ENCODE data around the gene GTPBP1.

The GTPBP1 gene

DNA sequence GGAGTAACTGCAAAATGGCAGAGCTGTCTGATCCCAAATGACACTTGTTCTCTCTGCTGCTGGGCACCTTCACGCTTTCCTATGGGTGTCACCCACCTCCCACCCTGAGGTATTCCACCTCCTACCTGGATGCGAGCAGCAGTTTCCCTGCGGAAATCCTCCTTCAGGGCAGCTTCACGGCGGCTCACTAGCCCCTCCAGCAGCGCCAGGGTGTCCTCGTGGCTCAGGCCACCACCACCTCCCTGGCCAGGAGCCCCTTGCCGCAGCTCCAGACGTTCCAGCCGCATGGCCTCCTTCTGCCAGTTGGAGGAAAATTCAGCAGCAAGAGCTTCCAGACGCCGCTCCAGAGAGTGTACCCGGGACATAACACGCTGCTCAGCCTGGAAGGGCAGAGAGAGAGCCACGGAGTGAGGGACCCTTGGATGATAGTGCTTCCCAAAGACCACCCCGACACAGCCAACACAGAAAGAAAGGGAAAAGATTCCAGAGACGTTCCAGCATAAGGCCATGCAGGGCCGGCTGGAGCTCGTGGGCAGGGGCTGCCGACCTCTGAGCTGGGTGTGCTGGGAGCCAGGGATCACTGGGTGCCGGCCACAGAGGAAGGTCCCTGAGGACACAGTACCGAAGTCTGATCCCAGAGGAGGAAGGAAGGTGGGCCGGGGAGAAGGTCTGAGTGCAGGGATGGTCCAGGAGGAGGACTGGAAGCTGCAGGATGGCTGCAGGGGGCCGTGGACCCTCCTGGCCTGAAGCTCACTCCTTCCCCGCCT lies 36.6 kb downstream of the GTPBP1 start:
- Histone ChIP-seq H3K27me3 (replicated peaks in 2 of 5; ENCODE audit: control insufficient read depth in 4 of 5, insufficient read depth in 5 of 5, low read length in 4 of 5) (no peaks in the 10 kb centered on the region), H3K27ac (ENCODE audit: insufficient read depth in 1 of 2, low read depth in 1 of 2, low read length in 2 of 2, poor library complexity in 1 of 2, severe bottlenecking in 2 of 2) (no peak overlapping the region), H3K4me3 (ENCODE audit: control insufficient read depth in 1 of 7, extremely low read depth in 1 of 7, insufficient read depth in 4 of 7, low read depth in 2 of 7, low read length in 6 of 7) (no peak overlapping the region), H3K4me1 (ENCODE audit: control extremely low read depth in 1 of 4, control insufficient read depth in 4 of 4, insufficient read depth in 4 of 4, low read length in 3 of 4) (peaks cover 0 to 10% (median 0%) of the 10 kb centered on the region in 4 experiments), H3K36me3 (ENCODE audit: control insufficient read depth in 4 of 4, insufficient read depth in 4 of 4, low read length in 3 of 4) (peaks cover 3 to 99% (median 82%) of the 10 kb centered on the region in 4 experiments), H3K9me3 (ENCODE audit: control extremely low read depth in 1 of 5, control insufficient read depth in 4 of 5, insufficient read depth in 2 of 5, low read depth in 1 of 5, low read length in 4 of 5) (no peaks in the 10 kb centered on the region)
- WGBS (ENCODE audit: insufficient coverage): 99% methylated on average over 23 of the region's 25 CpGs
- POLR2A ChIA-PET: interaction anchor here (1.3 kb wide), 1 partner anchor 9 kb away, joined by 5 read pairs; no protein-coding TSS in a partner anchor
- CTCF ChIA-PET: interaction anchor here (0.8 to 3.3 kb wide), 8 partner anchors 9 to 26 kb away, joined by 3 to 13 read pairs (median 4); no protein-coding TSS in a partner anchor
- DNase-seq: no peak

DNA sequence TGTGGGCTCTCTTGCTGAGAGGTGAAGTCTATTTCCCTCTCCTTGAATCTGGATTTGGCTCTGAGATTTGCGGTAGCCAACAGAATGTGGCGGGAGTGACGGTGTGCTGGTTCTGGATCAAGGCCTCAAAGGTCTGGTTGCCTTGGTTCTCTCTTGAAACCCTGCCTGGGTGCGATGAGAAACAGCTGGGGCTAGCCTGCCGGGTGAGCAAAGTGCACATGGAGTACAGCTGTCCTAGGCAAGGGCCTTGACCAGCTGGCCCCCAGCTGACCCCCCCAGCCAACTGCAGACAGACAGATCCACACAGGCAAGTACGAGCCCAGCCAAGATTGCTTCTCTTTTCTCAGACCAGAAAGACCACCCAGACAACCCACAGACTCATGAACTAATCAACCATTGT lies 39.2 kb downstream of the GTPBP1 start:
- DNase-seq: no peak
- H3K27ac ChIP-seq (ENCODE audit: insufficient read depth in 1 of 2, low read depth in 1 of 2, low read length in 2 of 2, poor library complexity in 1 of 2, severe bottlenecking in 2 of 2): no peak overlapping the region

DNA sequence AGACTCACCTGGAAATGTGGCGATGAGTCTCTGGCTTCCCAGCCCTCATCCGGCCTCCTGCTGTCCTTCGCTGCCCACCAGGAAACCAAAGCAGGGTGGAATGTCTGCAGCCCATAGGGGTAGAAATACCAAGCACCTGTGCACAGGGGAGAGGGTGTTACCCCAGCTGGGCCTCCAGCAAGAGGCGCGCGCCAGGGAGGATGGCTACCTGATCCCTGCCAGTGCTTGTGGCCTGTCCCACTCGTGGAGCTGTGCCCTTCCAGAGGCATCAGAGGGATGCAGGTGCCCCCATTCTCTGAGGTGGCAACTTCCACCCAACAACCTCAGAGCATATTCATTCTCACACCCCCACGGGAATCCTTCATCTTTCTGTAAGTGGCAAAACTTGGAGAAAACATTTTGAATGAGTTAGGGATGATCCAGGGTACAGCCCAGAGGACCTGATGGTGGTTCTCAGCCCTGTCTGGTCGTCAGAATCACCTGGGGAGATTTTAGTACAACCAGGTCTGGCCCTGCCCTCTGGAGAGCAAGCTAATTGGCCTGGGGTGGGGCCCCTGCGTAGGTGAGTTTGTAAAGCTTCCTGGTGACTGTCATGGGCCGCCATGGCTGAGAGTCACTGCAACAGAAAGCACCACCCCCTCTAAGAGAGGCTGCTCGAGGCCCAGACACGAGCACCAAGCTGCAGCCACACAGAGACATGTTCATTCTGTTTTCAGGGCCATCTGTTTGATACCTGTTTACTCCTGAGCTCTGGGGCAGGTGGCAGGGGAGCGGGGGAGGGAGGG lies 40.1 kb downstream of the GTPBP1 start:
- H3K4me1 ChIP-seq (ENCODE audit: control extremely low read depth in 1 of 4, control insufficient read depth in 4 of 4, insufficient read depth in 4 of 4, low read length in 3 of 4): peaks cover 0 to 11% (median 10%) of the 10 kb centered on the region in 4 experiments
- DNase-seq: no peak
- ChIA-PET CTCF (interaction anchor here (0.6 to 4.4 kb wide), 5 partner anchors 12 to 26 kb away, joined by 3 to 42 read pairs (median 3); no protein-coding TSS in a partner anchor), POLR2A (no interaction called here)
- no peaks in the 10 kb centered on the region for H3K9me3 ChIP-seq (ENCODE audit: control extremely low read depth in 1 of 5, control insufficient read depth in 4 of 5, insufficient read depth in 2 of 5, low read depth in 1 of 5, low read length in 4 of 5)
- no peak overlapping the region for H3K4me3 ChIP-seq (ENCODE audit: control insufficient read depth in 1 of 7, extremely low read depth in 1 of 7, insufficient read depth in 4 of 7, low read depth in 2 of 7, low read length in 6 of 7)
- peaks cover 3 to 98% (median 76%) of the 10 kb centered on the region in 4 experiments for H3K36me3 ChIP-seq (ENCODE audit: control insufficient read depth in 4 of 4, insufficient read depth in 4 of 4, low read length in 3 of 4)
- no peak overlapping the region for H3K27ac ChIP-seq (ENCODE audit: insufficient read depth in 1 of 2, low read depth in 1 of 2, low read length in 2 of 2, poor library complexity in 1 of 2, severe bottlenecking in 2 of 2)
- no peaks in the 10 kb centered on the region for H3K27me3 ChIP-seq (replicated peaks in 2 of 5; ENCODE audit: control insufficient read depth in 4 of 5, insufficient read depth in 5 of 5, low read length in 4 of 5)
- WGBS (ENCODE audit: insufficient coverage): 94% methylated on average over 9 of the region's 14 CpGs

More for the DNA sequence above, 39.2 kb downstream of the GTPBP1 start:
- ChIA-PET CTCF (interaction anchor here (0.9 to 4.3 kb wide), 2 partner anchors 20 to 23 kb away, joined by 3 to 28 read pairs; no protein-coding TSS in a partner anchor), POLR2A (no interaction called here)
- peaks cover 0 to 3% (median under 1%) of the 10 kb centered on the region in 4 experiments for H3K4me1 ChIP-seq (ENCODE audit: control extremely low read depth in 1 of 4, control insufficient read depth in 4 of 4, insufficient read depth in 4 of 4, low read length in 3 of 4)
- no peaks in the 10 kb centered on the region for H3K27me3 ChIP-seq (replicated peaks in 2 of 5; ENCODE audit: control insufficient read depth in 4 of 5, insufficient read depth in 5 of 5, low read length in 4 of 5)
- 98% methylated on average over 5 of the region's 6 CpGs for WGBS (ENCODE audit: insufficient coverage)
- peaks cover 3 to 98% (median 76%) of the 10 kb centered on the region in 4 experiments for H3K36me3 ChIP-seq (ENCODE audit: control insufficient read depth in 4 of 4, insufficient read depth in 4 of 4, low read length in 3 of 4)
- no peak overlapping the region for H3K4me3 ChIP-seq (ENCODE audit: control insufficient read depth in 1 of 7, extremely low read depth in 1 of 7, insufficient read depth in 4 of 7, low read depth in 2 of 7, low read length in 6 of 7)
- no peaks in the 10 kb centered on the region for H3K9me3 ChIP-seq (ENCODE audit: control extremely low read depth in 1 of 5, control insufficient read depth in 4 of 5, insufficient read depth in 2 of 5, low read depth in 1 of 5, low read length in 4 of 5)

GRCh38 chr22:38748487-38749136 lies 42.9 kb downstream of the GTPBP1 start:
- Histone ChIP-seq H3K27ac (ENCODE audit: insufficient read depth in 1 of 2, low read depth in 1 of 2, low read length in 2 of 2, poor library complexity in 1 of 2, severe bottlenecking in 2 of 2) (no peak overlapping the region), H3K36me3 (ENCODE audit: control insufficient read depth in 4 of 4, insufficient read depth in 4 of 4, low read length in 3 of 4) (peaks cover 3 to 77% (median 64%) of the 10 kb centered on the region in 4 experiments), H3K4me1 (ENCODE audit: control extremely low read depth in 1 of 4, control insufficient read depth in 4 of 4, insufficient read depth in 4 of 4, low read length in 3 of 4) (peaks cover 4 to 39% (median 37%) of the 10 kb centered on the region in 4 experiments), H3K9me3 (ENCODE audit: control extremely low read depth in 1 of 5, control insufficient read depth in 4 of 5, insufficient read depth in 2 of 5, low read depth in 1 of 5, low read length in 4 of 5) (no peaks in the 10 kb centered on the region), H3K4me3 (ENCODE audit: control insufficient read depth in 1 of 7, extremely low read depth in 1 of 7, insufficient read depth in 4 of 7, low read depth in 2 of 7, low read length in 6 of 7) (no peak overlapping the region), H3K27me3 (replicated peaks in 2 of 5; ENCODE audit: control insufficient read depth in 4 of 5, insufficient read depth in 5 of 5, low read length in 4 of 5) (no peaks in the 10 kb centered on the region)
- WGBS (ENCODE audit: insufficient coverage): 93% methylated on average over 12 of the region's 14 CpGs
- ChIA-PET POLR2A (no interaction called here), CTCF (interaction anchor here (1.1 to 4.4 kb wide), 6 partner anchors 9 to 19 kb away, joined by 3 to 42 read pairs (median 5); no protein-coding TSS in a partner anchor)
- DNase-seq: no peak

- POLR2A ChIA-PET: no interaction called here
- no peak overlapping the region for H3K27ac ChIP-seq (ENCODE audit: insufficient read depth in 1 of 2, low read depth in 1 of 2, low read length in 2 of 2, poor library complexity in 1 of 2, severe bottlenecking in 2 of 2)
Measured at GRCh38 chr22:38750104-38750503, 44.4 kb downstream of the GTPBP1 start.

DNA sequence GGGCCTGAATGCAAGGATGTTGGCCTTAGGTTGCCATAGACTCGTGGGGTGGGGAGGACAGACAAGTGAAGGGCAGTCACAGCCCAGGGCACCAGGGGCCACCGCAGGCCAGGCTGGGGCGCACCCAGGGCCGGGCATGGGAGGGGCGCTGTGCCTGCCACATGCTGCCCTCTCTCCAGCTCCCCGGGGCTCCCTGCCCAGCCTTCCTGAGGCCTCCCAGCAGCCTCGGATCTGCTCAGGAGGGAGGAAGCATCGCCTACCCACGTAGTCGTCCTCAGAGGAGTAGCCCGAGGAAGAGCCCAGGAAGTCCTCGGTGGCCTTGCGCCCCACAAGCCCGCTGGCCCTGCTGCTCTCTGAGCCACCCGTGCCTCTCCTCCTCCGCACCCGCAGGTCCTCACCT lies 44.9 kb downstream of the GTPBP1 start:
- H3K36me3 ChIP-seq (ENCODE audit: control insufficient read depth in 4 of 4, insufficient read depth in 4 of 4, low read length in 3 of 4): peaks cover 3 to 66% (median 46%) of the 10 kb centered on the region in 4 experiments
- ChIA-PET POLR2A (interaction anchor here (1.9 kb wide), 1 partner anchor 9 kb away, joined by 5 read pairs; no protein-coding TSS in a partner anchor), CTCF (interaction anchor here (0.7 to 1.8 kb wide), 6 partner anchors 8 to 26 kb away, joined by 3 to 6 read pairs (median 4); no protein-coding TSS in a partner anchor)
- H3K27me3 ChIP-seq (replicated peaks in 2 of 5; ENCODE audit: control insufficient read depth in 4 of 5, insufficient read depth in 5 of 5, low read length in 4 of 5): no peaks in the 10 kb centered on the region
- no peaks in the 10 kb centered on the region for H3K9me3 ChIP-seq (ENCODE audit: control extremely low read depth in 1 of 5, control insufficient read depth in 4 of 5, insufficient read depth in 2 of 5, low read depth in 1 of 5, low read length in 4 of 5)
- no peak overlapping the region for H3K27ac ChIP-seq (ENCODE audit: insufficient read depth in 1 of 2, low read depth in 1 of 2, low read length in 2 of 2, poor library complexity in 1 of 2, severe bottlenecking in 2 of 2)
- WGBS (ENCODE audit: insufficient coverage): 75% methylated on average over 17 of the region's 17 CpGs
- H3K4me1 ChIP-seq (ENCODE audit: control extremely low read depth in 1 of 4, control insufficient read depth in 4 of 4, insufficient read depth in 4 of 4, low read length in 3 of 4): peaks cover 10 to 54% (median 51%) of the 10 kb centered on the region in 4 experiments
- H3K4me3 ChIP-seq (ENCODE audit: control insufficient read depth in 1 of 7, extremely low read depth in 1 of 7, insufficient read depth in 4 of 7, low read depth in 2 of 7, low read length in 6 of 7): peak overlapping the region in 1 of 7 experiments; percentile 61
- no peak for DNase-seq

More at GRCh38 chr22:38750104-38750503, 44.4 kb downstream of the GTPBP1 start:
- no peak for DNase-seq
- whole genome bisulfite sequencing (ENCODE audit: insufficient coverage): 96% methylated on average over 12 of the region's 14 CpGs
- H3K36me3 ChIP-seq (ENCODE audit: control insufficient read depth in 4 of 4, insufficient read depth in 4 of 4, low read length in 3 of 4): peaks cover 3 to 71% (median 52%) of the 10 kb centered on the region in 4 experiments
- CTCF ChIA-PET: interaction anchor here (0.7 to 4.4 kb wide), 4 partner anchors 11 to 17 kb away, joined by 3 to 42 read pairs (median 6); no protein-coding TSS in a partner anchor
- no peaks in the 10 kb centered on the region for H3K27me3 ChIP-seq (replicated peaks in 2 of 5; ENCODE audit: control insufficient read depth in 4 of 5, insufficient read depth in 5 of 5, low read length in 4 of 5)
- H3K4me3 ChIP-seq (ENCODE audit: control insufficient read depth in 1 of 7, extremely low read depth in 1 of 7, insufficient read depth in 4 of 7, low read depth in 2 of 7, low read length in 6 of 7): no peak overlapping the region
- H3K4me1 ChIP-seq (ENCODE audit: control extremely low read depth in 1 of 4, control insufficient read depth in 4 of 4, insufficient read depth in 4 of 4, low read length in 3 of 4): peaks cover 10 to 53% (median 50%) of the 10 kb centered on the region in 4 experiments
- no peaks in the 10 kb centered on the region for H3K9me3 ChIP-seq (ENCODE audit: control extremely low read depth in 1 of 5, control insufficient read depth in 4 of 5, insufficient read depth in 2 of 5, low read depth in 1 of 5, low read length in 4 of 5)
